LNCaP clone FGC (cell line): ENCODE results near the gene FAM20B.

Experiments
- DNase-seq: peaks from one replicate; pipeline ENCODE4 v3.0.0-alpha.2; 2011; ENCODE audit warnings: low read depth
- H3K4me3 ChIP-seq: 2 replicates; pipeline ENCODE4 v1.5.1; 2011; ENCODE audit warnings: mild to moderate bottlenecking, low read depth, low read length, control low read depth
- TF ChIP-seq, protein P1 (sequence below): IDR thresholded peaks from 2 replicates; pipeline ENCODE4 v1.5.1; 2012; ENCODE audit warnings: mild to moderate bottlenecking; ENCODE audit not compliant: control insufficient read depth, insufficient read depth; ENCODE audit errors: extremely low read depth

The FAM20B gene

DNA sequence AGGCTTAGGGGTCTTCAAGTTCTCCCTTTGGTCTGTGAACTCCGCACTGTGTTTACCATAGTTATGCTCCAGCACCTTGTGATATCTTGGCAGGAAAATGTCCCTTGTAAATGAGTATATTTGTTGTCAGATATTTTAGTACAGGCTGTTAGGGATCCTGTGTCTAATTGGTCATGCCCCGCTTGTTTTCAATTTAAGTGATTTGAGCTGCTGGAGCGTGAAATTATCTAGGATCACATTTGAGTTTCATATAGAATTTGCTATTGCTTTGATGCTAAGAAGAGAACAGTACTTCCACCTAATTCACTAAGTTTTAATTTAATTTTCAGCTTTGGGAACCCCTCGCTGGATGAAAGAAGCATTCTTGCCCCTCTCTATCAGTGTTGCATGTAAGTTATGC, 40.8 kb downstream of the FAM20B start:
- DNase-seq = no peak
- TF ChIP-seq, protein P1, sequence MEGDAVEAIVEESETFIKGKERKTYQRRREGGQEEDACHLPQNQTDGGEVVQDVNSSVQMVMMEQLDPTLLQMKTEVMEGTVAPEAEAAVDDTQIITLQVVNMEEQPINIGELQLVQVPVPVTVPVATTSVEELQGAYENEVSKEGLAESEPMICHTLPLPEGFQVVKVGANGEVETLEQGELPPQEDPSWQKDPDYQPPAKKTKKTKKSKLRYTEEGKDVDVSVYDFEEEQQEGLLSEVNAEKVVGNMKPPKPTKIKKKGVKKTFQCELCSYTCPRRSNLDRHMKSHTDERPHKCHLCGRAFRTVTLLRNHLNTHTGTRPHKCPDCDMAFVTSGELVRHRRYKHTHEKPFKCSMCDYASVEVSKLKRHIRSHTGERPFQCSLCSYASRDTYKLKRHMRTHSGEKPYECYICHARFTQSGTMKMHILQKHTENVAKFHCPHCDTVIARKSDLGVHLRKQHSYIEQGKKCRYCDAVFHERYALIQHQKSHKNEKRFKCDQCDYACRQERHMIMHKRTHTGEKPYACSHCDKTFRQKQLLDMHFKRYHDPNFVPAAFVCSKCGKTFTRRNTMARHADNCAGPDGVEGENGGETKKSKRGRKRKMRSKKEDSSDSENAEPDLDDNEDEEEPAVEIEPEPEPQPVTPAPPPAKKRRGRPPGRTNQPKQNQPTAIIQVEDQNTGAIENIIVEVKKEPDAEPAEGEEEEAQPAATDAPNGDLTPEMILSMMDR = no peak
- no peak overlapping the region for H3K4me3 ChIP-seq

DNA sequence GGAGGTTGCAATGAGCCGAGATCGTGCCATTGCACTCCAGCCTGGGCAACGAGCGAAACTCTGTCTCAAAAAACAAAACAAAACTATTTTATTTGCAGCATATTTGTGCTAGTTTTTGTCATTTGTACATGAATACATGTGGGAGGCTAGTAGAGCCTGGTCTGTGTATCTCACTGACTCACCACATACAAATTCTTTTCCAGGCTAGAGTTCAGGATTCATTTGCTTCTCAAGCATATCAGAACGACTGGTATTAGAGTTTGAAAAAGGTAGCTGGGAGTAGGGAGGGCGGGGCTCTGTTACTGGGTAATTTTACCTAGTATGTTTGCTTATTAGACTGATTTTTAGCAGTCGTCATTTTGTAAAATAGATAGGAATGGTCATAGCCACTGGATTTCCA, 51.7 kb downstream of the FAM20B start:
- DNase-seq = no peak
- TF ChIP-seq, protein P1 = no peak
- no peak overlapping the region for H3K4me3 ChIP-seq

DNA sequence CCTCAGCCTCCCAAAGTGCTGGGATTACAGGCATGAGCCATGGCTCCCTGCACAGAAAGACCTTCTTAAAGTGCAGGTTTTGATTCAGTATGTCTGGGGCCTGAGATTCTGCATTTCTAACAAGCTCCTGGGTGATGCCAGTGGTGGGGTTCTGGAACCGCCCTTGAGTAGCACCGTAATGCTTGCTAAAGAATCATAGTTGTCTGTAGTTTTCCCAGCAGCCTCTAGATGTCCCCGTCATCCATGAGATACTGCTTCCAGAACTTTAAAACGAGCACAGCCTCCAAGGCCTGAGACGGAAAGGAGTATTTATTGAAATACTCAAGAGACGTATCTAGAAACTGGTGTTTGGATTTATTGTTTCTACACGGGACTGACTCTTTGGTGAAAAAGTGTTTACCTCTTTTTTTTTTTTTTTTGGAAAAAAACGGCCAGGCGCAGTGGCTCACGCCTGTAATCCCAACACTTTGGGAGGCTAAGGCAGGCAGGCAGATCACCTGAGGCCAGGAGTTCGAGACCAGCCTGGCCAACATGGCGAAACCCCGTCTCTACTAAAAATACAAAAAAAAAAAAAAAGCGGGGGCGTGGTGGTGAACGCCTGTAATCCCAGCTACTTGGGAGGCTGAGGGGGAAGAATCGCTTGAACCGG, 53.5 kb downstream of the FAM20B start:
- no peak overlapping the region for H3K4me3 ChIP-seq
- TF ChIP-seq, protein P1 = peak; percentile 71
- peak; percentile 64 for DNase-seq

DNA sequence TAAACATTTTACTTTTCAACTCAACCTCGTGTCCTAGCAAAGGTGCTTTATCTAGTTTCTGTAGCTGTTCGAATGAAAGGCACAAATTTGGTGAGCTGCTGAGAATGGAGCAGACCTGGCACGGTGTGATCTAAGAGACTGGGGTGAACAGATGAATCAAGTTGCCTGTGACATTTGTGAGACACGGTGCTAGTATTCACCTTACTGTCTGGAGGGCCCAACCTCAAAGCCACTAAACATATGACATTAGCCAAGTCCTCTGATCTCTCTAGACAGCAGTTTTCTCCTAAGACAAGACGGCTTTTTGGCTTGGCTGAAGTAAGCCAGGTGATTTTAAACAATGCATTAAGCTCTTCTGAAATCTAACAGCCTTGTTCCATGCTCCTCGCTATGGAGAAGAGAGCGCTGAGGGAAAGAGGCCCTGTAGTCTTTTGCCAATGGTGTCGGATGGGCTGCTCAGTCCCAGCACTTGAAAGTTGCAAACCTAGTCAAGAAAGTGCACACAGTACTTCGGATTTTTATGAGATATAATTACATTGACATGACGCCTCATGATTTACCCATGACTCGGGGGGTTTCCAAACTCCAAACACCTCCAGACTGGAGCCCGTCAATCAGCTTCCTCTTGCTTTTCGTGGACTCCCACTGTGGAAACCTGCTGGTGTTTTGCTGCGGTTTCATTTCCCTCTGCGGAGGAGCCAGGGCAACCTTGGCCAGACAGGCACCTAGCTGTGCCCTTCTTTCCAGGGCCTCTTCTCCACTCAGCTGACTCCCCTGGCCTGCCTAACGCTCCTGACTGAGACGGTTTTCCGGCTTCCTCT, 55.4 kb downstream of the FAM20B start:
- H3K4me3 ChIP-seq = peak overlapping the region; percentile 88
- TF ChIP-seq, protein P1 = no peak
- DNase-seq = no peak

DNA sequence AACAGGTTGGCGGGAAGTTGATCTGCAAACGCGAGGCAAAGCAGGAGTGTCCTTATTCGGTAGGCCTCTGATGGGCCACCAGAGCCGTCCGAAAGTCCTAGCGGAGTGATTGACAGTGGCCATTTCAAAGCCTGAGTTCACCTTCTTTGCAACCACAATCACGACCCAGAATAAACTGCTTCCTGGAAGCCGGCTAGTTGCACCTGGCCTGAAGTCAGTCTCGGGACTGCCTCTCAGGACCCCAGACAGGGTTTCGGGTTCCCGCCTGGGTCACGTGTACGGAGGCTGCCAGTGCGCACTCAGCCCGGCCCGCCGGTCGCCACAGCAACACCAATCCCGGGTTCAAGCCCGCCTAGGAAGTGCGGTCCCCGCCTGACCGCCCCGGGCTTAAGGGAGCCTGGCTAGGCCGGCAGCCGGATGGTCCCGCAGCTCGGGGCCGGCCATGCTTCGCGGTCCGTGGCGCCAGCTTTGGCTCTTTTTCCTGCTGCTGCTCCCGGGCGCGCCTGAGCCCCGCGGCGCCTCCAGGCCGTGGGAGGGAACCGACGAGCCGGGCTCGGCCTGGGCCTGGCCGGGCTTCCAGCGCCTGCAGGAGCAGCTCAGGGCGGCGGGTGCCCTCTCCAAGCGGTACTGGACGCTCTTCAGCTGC, 56.1 kb downstream of the FAM20B start, which contains the start of gene TOR3A:
TSS of gene TOR3A (plus strand) at position 384 of the 646 bp plus-strand sequence. CDS start at position 443, 59 bp downstream.
- DNase-seq = peak; percentile 64
- H3K4me3 ChIP-seq = peak within 1 kb of the TSS; percentile 88
- TF ChIP-seq, protein P1 = no peak

DNA sequence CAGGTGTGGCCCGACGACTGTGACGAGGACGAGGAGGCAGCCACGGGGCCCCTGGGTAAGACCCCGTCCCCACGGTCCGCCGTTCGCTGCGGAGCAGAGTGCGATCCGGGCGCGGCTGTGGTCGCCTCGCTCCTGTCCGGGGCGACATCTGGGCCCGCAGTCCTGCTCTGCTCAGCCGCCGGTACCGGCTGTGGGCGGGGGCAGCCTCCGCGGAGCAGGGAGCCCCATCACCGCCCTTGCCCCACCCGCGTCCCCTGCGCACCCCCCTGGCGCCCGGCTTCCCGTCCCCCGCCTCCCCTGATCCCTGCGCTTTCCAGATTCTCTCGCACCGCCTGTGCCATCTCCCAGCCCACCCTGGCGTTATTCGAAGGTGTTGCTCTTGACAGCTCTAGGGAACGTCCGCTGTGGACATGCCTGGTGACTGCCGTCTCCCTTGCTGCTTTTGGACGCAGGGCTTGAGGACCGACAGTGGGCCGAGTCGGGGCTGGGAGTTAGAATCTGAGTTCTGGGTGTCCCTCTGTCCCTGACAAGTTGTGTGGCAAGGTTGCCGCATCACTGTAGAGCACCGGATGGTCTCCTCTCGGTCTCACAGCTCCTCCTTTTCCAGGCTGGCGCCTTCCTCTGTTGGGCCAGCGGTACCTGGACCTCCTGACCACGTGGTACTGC, 56.8 kb downstream of the FAM20B start:
- H3K4me3 ChIP-seq = peak overlapping the region; percentile 88
- DNase-seq = no peak
- TF ChIP-seq, protein P1 = no peak
